ENCODE results near the gene RPS27L. TPM values are rescaled to one million over a fixed set of nuclear protein-coding genes. Genes with fewer than 3 reads are reported as not detected.

The RPS27L gene
- polyA plus RNA-seq, 3 donors, result 80.5 to 91.9 (median 82.9) TPM

DNA sequence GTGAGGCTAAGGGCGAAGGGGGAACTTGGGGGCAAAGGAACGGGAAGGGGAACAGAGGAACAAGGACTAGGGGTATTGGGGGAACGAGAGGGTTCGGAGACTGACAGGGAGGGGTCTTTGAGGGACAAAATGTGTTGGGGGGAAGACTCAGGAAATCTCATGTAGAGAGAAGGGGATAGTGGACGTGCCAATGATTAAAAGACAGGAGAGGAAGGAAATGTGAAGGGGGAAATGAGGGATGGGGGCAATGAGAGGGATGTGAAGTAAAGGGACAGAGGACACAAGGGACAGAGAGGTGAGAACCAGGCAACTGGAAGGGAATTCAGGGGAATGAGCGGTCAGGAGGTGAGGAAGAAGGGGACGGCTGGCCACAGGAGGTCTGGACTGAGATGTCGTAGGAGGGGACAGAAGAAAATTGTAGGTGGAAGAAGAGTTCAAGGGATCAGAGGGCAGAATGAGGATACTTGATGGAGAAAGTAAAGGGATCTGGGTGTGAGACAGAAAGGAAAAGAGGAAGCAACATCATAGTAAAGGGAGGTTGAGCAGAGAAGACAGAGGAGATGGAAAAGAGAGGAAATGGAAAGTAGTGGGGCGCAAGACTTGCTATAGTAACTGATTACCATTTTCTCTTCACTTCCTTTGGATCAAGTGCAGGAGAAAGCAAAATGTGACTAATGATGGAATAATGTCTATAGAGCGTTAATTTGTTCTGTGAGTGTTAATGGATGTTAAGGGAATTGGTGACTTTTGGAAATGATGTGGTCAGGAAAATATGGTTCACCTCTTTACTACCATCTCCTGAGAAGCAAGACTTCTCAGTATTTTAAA lies 32.9 kb upstream of the RPS27L start:
- no peak for DNase-seq

DNA sequence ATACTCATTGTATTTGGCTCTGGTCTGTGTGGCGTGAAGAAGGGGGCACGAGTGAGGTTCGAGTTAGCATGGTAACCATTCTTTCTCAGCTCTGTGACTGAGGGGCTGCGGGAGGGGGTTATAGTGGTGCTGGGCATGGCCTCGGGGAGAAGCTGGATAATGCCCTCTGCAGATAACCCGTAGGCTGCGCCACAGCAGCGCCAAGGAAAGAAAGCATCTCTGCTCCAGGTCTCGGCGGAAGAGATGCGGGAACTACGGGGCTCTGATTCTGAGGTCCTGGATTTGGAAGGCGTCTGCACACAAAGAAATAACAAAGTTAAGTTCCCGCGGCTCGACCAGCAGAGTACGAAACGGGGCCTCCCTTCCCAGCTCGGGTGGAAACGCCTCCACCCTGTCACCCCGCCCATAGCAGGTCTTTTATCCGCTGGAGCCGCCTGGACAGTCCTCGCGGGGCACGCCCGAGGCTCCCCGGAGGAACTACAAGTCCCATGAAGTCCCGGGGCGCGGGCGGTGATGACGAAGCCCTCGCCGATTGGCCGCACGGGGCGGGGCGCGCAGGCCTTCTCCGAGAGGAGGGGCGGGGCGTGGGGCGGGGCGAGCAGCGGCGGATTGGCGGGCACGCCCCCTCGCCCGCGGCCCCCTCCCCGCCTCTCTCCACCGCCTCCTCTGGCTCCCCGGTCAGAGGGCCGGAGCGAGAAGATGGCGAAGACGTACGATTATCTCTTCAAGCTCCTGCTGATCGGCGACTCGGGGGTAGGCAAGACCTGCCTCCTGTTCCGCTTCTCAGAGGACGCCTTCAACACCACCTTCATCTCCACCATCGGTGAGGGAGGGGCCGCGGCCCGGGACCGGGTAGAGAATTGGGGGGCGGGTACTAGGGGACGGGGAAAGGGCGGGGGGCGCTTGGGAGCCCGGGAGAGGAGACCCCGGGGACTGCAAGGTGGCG lies 31.9 kb upstream of the RPS27L start, which contains the start of gene RAB8B:
TSS of gene RAB8B (plus strand) at position 681 of the 946 bp plus-strand sequence. CDS start at position 700, 19 bp downstream.
- DNase-seq, result peak; percentile 96

DNA sequence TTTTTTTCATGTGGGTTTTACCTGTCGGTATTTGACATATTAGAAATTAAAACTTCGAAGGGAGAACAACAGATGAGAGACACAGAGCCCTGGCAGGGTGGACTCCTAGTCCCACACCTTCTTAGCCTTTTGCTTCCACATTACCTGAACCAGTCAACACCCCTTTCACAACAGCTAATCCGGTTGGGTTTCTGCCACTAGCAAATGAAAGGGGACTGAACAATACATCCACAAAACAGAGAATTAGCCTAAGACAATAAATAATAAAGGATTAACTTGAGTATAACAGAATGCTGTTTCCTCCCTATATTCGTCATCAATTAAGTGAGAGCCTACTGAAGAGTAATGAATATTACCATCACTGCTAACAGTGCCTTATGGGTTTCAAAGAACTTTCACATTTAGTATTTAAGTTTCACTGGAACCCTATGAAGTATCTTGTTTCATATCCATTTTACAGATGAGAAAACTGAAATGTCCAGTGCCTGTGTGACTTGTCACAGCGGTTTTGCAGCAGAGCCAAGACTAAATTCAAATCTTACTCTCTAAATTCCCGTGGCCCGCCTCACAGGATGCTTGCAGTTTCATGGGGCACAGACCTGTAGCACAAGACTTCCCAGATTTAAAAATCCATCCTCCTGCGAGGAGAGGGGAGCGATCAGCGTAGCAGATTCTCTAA lies 31.1 kb upstream of the RPS27L start:
- no peak for DNase-seq

DNA sequence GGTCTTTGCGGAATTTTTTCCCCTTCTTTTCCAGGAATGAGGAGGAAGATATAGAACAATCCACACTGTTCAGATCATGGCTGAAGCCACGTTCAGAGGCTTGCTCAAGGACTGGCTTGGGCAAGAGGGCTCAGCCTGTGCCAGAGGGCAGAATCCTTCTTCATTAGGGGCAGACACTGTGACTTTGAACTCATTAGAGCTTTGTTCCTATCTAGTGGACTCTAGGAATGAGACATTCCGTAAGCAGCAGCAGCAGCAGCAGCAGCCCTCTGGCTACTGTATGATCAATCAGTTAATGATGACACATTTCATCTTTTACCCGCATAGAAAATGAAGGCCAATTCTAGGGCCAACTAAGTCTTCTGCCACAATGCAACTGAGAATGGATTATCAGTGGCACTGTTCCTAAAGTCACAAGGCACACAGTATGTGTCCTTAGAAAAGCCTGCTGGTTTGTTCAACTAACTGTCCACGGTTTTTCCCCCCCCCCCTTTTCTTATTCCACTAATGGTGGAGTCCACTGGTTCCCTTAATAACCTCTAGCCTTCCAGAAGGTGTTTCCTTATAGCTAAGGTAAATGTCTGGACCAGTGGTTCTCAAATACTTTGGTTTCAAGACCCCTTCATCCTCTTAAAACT lies 30.4 kb upstream of the RPS27L start:
- no peak for DNase-seq

DNA sequence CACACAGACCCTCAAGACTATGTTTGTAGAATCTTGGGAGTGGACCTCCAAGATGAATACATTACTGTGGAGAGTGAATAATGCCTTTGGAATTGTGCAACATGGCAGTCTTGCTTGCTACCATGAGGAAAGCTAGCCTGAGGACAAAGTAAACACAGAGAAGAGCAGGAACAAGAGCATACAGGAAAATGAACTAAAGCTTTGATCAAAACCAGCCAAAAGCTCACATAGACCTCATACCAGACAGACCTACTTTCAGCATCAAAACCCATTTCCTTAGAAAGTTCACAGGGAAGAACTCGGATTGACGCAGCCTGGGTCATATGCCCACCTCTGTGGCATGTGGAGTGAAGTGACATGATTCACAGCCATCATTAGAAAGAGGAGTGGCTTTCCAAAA lies 28.8 kb upstream of the RPS27L start:
- DNase-seq, result no peak

DNA sequence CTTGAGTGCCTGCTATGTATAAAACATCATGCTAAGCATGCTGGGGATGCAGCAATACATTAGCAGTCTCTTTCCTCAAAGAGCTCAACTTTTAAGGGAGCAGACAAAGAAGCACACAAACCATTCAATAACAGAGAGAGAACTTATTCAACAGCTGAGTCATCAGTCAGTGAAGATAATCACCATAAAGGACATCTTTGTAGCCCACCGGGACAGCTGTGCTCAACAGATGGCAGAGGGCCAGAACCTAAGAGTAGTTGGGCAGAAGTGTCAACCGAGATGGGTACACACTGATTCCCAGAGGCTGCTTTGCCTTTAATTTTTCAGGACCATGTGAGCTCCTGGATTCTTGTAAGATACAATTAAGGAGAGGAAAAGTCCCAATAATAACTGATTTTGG lies 27.9 kb upstream of the RPS27L start:
- DNase-seq, result no peak

DNA sequence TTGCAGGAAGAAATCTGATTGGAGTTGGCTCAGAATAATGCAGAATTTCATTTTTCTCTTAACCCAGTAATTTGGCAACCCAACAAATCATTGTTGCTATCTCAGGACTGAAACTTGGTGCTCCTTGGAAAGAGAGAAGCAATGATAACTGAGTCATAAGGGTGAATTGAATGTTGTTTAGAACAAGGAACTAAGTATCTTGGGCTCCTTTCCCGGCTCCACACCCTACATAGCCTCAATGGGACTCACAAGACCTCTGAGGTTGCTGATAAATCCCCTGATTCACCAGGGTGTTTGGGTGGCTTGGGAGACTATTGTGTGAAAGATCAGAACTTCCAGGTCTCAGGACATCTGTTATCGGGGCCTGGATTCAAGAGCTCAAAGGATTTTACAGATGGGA lies 24.4 kb upstream of the RPS27L start:
- no peak for DNase-seq

DNA sequence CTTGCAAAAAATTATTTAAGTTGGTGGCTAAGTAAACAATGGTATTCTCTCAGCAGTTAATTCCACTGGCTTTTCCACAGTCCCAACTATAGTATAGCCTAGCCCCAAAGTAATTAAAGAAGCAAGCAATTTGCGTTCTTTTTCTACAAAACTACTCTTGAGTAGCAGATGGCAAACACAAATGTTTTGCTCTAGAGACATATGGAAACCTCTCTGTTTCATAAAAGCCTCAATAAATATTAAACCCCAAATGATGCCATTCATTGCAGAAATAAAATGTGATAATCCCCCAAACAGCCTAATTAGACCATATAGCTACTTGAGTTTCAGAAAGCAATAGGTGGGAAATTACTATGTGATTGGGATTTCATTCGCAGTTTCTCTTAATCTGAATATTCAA lies 23.5 kb upstream of the RPS27L start:
- no peak for DNase-seq

DNA sequence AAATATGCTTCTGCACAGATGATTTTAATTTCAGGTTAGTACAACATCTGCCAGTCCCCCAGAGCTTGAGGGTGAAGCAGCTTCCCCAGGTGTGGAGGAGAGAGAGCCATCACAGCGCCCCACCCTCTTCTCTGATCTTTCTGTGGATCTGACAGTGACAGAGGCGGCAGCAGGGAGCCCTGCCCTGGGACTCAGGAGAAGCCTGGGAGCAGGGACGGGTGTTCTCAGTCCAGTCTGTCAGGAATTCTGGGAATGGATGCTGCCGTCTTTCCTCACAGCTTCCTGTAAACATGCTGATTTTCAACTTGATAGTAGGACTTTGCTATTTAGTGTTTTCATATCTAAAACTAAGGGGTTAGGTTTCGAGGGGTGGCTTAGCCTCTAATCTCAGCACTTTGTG lies 20.8 kb upstream of the RPS27L start:
- no peak for DNase-seq

DNA sequence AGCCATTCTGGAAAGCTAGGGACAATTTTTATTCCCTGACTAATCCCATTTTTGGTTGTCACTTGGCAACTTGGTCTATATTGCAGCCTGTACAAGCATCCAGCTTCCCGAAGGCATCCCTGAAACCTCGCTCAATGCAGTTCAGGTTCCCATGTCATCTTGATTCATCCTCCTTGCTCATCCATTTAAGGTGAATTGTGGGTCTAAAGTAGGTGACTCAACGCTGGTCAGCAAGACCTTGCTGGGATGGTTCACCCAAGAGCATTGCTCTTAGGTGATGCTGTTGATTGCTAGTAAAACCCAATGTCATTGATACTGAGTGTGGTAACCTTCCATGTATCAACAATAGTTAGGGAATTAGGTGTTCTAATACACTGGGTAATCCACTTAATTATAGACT lies 19.0 kb upstream of the RPS27L start:
- no peak for DNase-seq

DNA sequence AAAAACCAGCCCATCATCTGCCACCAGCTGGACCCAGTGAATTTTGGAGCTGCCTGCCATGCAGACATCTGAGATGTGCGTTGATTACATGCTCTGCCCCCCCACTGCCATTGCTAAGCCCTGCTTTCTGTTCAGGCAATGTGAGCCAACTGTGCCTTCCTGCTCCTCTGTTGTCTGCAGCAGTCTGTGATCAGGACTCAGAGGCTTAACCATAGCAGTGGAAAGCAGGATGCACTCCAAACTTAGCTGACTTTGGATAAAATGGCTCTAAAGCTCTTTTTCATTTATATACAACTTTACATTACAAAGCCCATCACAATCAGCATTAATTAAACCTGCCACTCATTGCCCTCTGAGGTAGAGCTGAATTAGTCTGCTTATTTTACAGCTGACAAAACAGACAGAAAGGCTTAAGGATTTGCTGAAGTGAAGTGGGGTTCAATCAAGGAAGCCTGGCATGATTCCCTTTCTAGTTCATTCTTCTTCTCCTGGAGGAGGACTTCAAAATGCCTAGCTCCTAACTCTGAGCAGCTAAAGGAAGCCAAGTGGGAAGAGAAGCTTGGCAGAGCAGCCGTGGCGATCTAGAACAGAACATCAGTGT lies 15.7 kb upstream of the RPS27L start:
- DNase-seq, result no peak

DNA sequence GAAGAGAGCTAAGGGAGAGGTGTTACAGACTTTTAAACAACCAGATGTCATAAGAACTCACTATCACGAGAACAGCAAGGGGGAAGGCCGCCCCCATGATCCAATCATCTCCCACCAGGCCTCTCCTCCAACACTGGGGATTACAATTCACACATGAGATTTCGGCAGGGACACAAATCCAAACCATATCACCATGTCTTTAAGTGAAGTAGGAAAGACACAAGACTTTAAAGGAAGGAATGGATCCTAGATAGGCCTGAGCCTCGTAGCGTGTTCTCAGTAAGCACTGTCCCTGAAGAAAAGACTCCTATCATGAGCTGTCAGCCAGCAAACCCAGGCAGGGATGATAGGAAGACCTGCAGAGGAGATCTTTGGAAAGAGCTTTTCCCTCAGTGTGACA lies 15.1 kb upstream of the RPS27L start:
- no peak for DNase-seq

DNA sequence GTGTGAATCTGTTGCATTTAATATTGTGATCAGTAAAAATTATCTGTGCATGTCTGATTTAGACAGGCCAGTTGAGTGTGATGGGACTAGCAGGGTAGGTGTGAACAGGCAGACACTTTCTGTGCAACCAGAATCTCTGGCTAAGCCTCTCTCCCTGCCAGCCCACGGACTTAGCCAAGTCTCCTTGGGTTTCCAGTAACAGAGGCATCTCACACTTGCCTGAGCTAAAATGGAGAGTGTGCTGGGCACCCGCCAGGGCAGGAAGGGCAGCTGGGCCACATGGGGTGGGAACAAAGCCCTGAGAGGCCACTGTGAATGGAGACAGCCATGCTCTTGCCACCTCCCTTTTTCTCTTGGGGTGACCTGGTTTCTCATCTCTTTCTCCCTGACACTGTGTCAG lies 12.5 kb upstream of the RPS27L start:
- no peak for DNase-seq

DNA sequence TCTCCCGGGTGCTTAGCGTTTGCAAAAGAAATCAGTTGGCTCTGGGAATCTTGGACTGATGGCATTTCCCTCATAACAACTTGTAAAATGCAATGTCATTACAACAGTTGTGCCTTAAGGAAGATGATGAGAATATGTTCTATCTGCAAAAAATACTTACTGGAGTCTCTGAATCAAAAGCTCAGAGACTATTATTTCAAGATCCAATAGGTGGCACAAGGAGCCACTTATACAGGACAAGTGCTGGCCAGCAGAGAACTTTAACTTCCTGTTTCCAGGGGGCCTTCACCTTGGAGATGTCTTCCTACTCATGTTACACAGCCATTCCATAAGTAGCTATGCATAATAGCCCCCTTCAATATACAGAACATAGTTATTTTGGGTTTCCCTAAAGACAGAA lies 8.9 kb upstream of the RPS27L start:
- no peak for DNase-seq

DNA sequence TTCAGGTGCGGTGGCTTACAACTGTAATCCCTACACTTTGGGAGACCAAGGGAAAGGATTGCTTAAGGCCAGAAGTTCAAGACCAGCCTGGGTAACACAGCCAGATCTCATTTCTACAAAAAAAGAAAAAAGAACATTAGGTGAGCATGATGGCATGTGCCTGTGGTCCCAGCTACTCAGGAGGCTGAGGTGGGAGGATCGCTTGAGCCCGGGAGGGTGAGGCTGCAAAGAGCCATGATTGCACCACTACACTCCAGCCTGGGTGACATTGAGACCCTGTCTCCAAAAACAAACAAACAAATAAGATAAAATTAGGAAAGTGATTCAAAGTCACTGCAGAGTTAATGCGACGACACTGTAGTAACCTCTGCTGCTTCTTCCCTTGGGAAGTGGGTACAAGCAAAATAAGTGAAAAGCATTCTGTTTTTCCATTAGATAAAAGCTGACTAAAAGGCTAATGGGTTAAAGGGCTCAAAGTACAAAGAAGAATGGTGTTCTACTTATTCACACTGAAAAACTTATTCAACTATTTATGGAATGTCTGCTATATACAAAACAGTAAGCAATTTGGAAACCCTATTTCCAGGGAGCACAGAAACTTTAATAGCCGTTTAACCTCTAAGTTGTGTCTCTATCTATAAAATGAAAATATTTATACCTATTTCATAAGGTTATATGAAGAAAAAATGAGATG lies 8.0 kb upstream of the RPS27L start:
- DNase-seq, result no peak

DNA sequence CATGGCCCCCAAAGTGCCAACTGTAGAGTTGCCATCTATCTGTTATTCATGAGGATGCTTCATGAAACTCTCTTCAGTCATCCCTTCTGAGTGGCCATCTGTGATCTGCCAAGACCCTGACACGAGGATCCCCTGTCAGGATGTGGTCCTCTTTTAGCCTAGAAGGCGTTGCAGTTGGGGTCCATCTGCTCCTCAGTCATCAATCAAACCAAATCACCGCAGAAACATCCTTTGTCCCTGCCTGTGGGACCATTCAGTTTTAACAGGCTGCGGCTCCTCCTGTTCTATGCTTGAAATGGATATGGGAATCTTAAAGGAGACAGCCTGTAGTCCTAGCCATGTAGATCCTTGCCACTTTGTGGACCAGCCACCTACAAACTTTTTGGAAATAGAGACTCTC lies 5.9 kb upstream of the RPS27L start:
- no peak for DNase-seq

DNA sequence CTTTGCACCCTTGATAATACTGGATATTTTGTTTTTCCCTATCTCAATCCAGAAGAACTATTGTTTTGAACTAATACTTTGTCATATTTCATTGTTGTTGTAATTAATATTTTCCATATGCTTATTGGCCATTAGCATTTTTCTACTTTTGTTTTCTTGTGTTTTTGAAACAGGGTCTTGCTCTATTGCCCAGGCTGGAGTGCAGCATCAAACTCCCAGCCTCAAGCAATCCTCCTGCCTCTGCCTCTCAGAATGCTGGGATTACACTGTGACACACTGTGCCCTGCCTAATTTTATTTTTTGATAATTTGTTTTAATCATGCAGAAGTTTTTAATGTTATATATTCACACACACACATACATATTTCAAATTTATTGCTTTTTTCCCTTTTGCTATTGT lies 3.4 kb upstream of the RPS27L start:
- no peak for DNase-seq

DNA sequence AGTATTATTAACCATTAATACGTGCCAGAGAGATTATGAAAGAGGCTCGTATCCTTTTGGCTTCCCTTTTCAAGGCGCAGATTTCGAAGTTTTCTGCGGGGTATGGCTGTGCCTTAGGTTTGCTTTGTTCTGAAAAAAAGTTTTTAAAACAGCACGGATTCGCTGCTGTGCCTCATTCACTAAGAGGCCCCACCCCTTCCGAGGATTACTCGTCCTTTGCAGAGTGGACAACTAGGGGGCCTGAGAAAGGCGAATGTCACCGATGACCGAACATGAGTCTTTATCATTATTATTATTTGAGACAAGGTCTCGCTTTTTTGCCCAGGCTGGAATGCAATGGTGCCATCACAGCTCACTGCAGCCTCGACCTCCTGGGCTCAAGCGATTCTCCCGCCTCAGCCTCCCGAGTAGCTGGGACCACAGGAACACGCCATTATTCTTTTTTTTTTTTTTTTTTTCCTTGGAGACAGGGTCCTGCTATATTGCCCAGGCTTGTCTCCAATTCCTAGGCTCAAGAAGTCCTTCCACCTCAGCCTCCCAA lies 684 bp upstream of the RPS27L start:
- DNase-seq, result peak; percentile 84

DNA sequence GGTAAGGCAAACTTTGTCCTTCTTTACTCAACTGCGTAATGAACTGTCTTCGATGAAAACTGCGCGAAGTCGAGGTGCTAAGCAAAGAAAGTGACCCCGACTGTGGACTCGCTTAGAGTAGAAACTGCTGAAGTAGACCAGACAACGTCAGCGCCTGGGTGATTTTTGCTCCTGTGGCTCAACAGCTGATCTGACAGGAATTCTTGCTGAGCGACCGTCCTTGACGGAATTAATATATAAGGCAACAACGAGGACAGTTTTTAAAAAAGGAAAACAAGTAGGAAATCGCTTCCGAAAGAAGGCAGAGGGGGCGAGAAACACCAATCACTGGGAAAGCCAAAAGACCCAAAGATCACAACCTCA lies 541 bp downstream of the RPS27L start:
- peak; percentile 61 for DNase-seq

DNA sequence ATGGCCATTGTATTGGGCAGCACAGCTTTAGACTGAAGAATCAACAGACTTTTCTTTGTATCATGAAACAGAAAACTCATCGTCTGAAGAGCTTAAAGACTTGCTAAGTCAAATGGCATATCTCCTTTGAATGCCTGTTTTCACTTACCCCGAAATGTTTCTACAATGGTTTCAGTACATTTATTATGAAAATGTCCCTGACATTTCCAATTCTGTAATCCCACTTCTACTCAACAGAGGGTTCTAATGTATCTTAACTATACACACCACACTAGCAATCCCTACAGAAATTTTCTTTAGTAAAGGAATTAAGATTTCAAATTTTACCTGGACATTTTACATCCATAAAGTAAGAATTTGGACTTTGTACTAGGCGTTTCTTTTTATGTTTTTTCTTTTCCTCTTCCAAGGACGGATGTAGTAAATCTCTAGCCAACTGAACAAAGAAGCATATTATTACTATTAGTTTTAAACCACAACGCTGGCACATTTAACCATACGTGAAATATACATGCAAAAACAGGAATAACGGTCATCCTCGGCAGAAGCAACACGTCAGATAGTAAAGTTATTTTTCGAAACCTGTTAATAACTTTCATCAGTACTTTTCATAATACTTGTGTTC lies 1.1 kb downstream of the RPS27L start:
- DNase-seq, result no peak

Measured in renal pelvis (tissue), 4 donors.